Measurements from ENCODE around the gene CIAO3. TPM values are rescaled to one million over a fixed set of nuclear protein-coding genes. Genes with fewer than 3 reads are reported as not detected.

Gene CIAO3
- total RNA-seq, 4 donors from 2014 or later = 35.2 to 110 (median 52.0) TPM

GRCh38 chr16:679814-680624 is 60.8 kb downstream of the CIAO3 start, which contains the start of gene STUB1:
TSS of gene STUB1 (plus strand) at chr16:680410. CDS start at chr16:680526, 116 bp downstream.
- peaks cover 4% of the 10 kb centered on the region for H3K27me3 ChIP-seq
- peak; percentile 91 to 94 for DNase-seq (ENCODE audit: low spot score in 2 of 2)
- H3K4me1 ChIP-seq = peaks cover 90% of the 10 kb centered on the region
- H3K9me3 ChIP-seq = no peaks in the 10 kb centered on the region
- TF ChIP-seq POLR2AphosphoS5 (IDR thresholded peaks at IDR 0.05) (peak in 1 of 3 donors; percentile 66), CTCF (IDR thresholded peaks at IDR 0.05) (no peak), EP300 (IDR thresholded peaks at IDR 0.05) (no peak), POLR2A (IDR thresholded peaks at IDR 0.05) (peak; percentile 27 to 71)
- peak within 1 kb of the TSS; percentile 92 for H3K27ac ChIP-seq
- 0% methylated on average over 6 of the region's 91 CpGs for WGBS
- H3K4me3 ChIP-seq = peak within 1 kb of the TSS; percentile 84
- H3K36me3 ChIP-seq = peaks cover 16% of the 10 kb centered on the region

Other genes starting within 250 kb of the CIAO3 start
- 10 to 100 TPM; 59.9 to 86.4 (median 75.2) TPM for gene CAPN15, start 213.3 kb downstream of the CIAO3 start, total RNA-seq
- gene PRR35, start 180.6 kb downstream of the CIAO3 start, total RNA-seq = not detected
- gene NHLRC4, start 174.0 kb downstream of the CIAO3 start, total RNA-seq = under 1 TPM; 0.29 to 0.79 (median 0.35) TPM
- 10 to 100 TPM; 36.9 to 54.6 (median 44.1) TPM for gene PIGQ, start 171.0 kb downstream of the CIAO3 start, total RNA-seq
- gene RAB40C, start 150.9 kb downstream of the CIAO3 start, total RNA-seq = 100 to 1,000 TPM in 3 of 4 donors, 10 to 100 TPM in 1; 77.8 to 116 (median 110) TPM
- gene WFIKKN1, start 110.0 kb downstream of the CIAO3 start, total RNA-seq = 10 to 100 TPM in 1 of 4 donors, 1 to 10 TPM in 3; 1.2 to 12.6 (median 4.6) TPM
- 100 to 1,000 TPM in 1 of 4 donors, 10 to 100 TPM in 3; 72.2 to 138 (median 84.7) TPM for gene METTL26, start 104.7 kb downstream of the CIAO3 start, total RNA-seq
- gene MCRIP2, start 99.2 kb downstream of the CIAO3 start, total RNA-seq = 10 to 100 TPM; 10.3 to 29.8 (median 24.2) TPM
- 10 to 100 TPM; 18.3 to 63.0 (median 32.2) TPM for gene WDR90, start 91.6 kb downstream of the CIAO3 start, total RNA-seq
- 100 to 1,000 TPM in 2 of 4 donors, 10 to 100 TPM in 2; 66.9 to 156 (median 96.8) TPM for gene RHOT2, start 72.9 kb downstream of the CIAO3 start, total RNA-seq
- 1 to 10 TPM; 1.2 to 8.9 (median 3.9) TPM for gene RHBDL1, start 65.3 kb downstream of the CIAO3 start, total RNA-seq
- gene STUB1, start 60.6 kb downstream of the CIAO3 start, total RNA-seq = 100 to 1,000 TPM; 116 to 143 (median 125) TPM
- 10 to 100 TPM; 47.0 to 87.4 (median 60.5) TPM for gene JMJD8, start 56.7 kb downstream of the CIAO3 start, total RNA-seq
- gene WDR24, start 50.6 kb downstream of the CIAO3 start, total RNA-seq = 10 to 100 TPM; 12.3 to 18.7 (median 15.1) TPM
- 10 to 100 TPM; 13.7 to 23.1 (median 17.9) TPM for gene FBXL16, start 35.2 kb downstream of the CIAO3 start, total RNA-seq
- 10 to 100 TPM; 10.0 to 30.9 (median 15.8) TPM for gene METRN, start 25.9 kb downstream of the CIAO3 start, total RNA-seq
- 10 to 100 TPM; 13.0 to 29.4 (median 23.8) TPM for gene ANTKMT, start 19.9 kb downstream of the CIAO3 start, total RNA-seq
- 1 to 10 TPM in 1 of 4 donors, under 1 TPM in 2, not detected in 1; 0.64 to 2.4 (median 0.83) TPM for gene CCDC78, start 14.6 kb downstream of the CIAO3 start, total RNA-seq
- 1 to 10 TPM; 3.2 to 7.1 (median 4.8) TPM for gene HAGHL, start 13.9 kb downstream of the CIAO3 start, total RNA-seq
- 1 to 10 TPM in 1 of 4 donors, under 1 TPM in 2, not detected in 1; 0.31 to 7.3 (median 0.49) TPM for gene MSLN, start 19.7 kb upstream of the CIAO3 start, total RNA-seq
- 10 to 100 TPM; 13.6 to 27.1 (median 21.8) TPM for gene RPUSD1, start 47.4 kb upstream of the CIAO3 start, total RNA-seq
- gene CHTF18, start 47.6 kb upstream of the CIAO3 start, total RNA-seq = 10 to 100 TPM; 12.6 to 22.3 (median 17.3) TPM
- gene GNG13, start 59.7 kb upstream of the CIAO3 start, total RNA-seq = not detected
- gene LMF1, start 230.0 kb upstream of the CIAO3 start, total RNA-seq = 100 to 1,000 TPM in 1 of 4 donors, 10 to 100 TPM in 3; 32.1 to 117 (median 38.0) TPM
- 10 to 100 TPM in 1 of 4 donors, 1 to 10 TPM in 3; 4.0 to 12.2 (median 7.3) TPM for gene SOX8, start 240.8 kb upstream of the CIAO3 start, total RNA-seq

Measured in suprapubic skin (tissue), 4 donors.